ENCODE results near the gene CSH2. TPM values are rescaled to one million over a fixed set of nuclear protein-coding genes. Genes with fewer than 3 reads are reported as not detected.
"Not testable (repeated sequence)": the region's sequence is repeated elsewhere in the genome, so short reads cannot be mapped to it uniquely, and the experiment has no call there.

CSH2 gene
- total and polyA plus RNA-seq, 5 experiments from 2014 or later, result not detected

- POLR2A ChIA-PET, result interaction anchor here (0.6 to 15.6 kb wide), 17 partner anchors 10 to 1190 kb away, joined by 3 to 205 read pairs (median 4); partner anchors contain the start of genes CCDC47, DDX42, FTSJ3 and ICAM2
- Mint-ChIP-seq H3K4me3 (peak overlapping the region; percentile 81 to 91 (median 88)), H3K27ac (peak overlapping the region; percentile 84 to 97 (median 92)), H3K4me1 (peaks cover 28 to 51% (median 50%) of the 10 kb centered on the region in 4 donors), H3K9me3 (peaks cover 0 to 3% (median 0%) of the 10 kb centered on the region in 9 donors), H3K27me3 (no peaks in the 10 kb centered on the region), H3K36me3 (peaks cover 0 to 3% (median 0%) of the 10 kb centered on the region in 3 donors)
- ATAC-seq, result no peak
- no peak for DNase-seq
Observed at GRCh38 chr17:63843910-63844677, 29.4 kb downstream of the CSH2 start.

GRCh38 chr17:63843387-63843888, 30.0 kb downstream of the CSH2 start:
- H3K36me3 Mint-ChIP-seq, H3K27me3 Mint-ChIP-seq, H3K9me3 Mint-ChIP-seq: not testable (repeated sequence)
- H3K27ac Mint-ChIP-seq, result peak overlapping the region; percentile 84 to 97 (median 92)
- peak; percentile 8 for ATAC-seq
- peak in 7 of 10 donors; percentile 16 to 43 (median 31) for DNase-seq
- H3K4me3 Mint-ChIP-seq, result peak overlapping the region; percentile 81 to 91 (median 88)
- POLR2A ChIA-PET, result interaction anchor here (0.6 to 15.6 kb wide), 19 partner anchors 10 to 1191 kb away, joined by 3 to 205 read pairs (median 4); partner anchors contain the start of genes CCDC47, CEP95, DDX42 and FTSJ3
- peaks cover 27 to 52% (median 52%) of the 10 kb centered on the region in 4 donors for H3K4me1 Mint-ChIP-seq

GRCh38 chr17:63842540-63843386, 30.7 kb downstream of the CSH2 start, which contains the start of gene SMARCD2:
SMARCD2 (minus strand) TSS chr17:63842685; CDS start chr17:63842674, 11 bp downstream.
- DNase-seq (peak; percentile 94 to 99 (median 98)), ATAC-seq (peak; percentile 86 to 88)
- Mint-ChIP-seq H3K4me3 (peak within 1 kb of the TSS; percentile 90 to 98 (median 94)), H3K27me3 (no peaks in the 10 kb centered on the region), H3K36me3 (peaks cover 0 to 4% (median 0%) of the 10 kb centered on the region in 3 donors), H3K27ac (peak within 1 kb of the TSS; percentile 90 to 97 (median 94)), H3K9me3 (no peaks in the 10 kb centered on the region), H3K4me1 (peaks cover 24 to 52% (median 52%) of the 10 kb centered on the region in 4 donors)
- POLR2A ChIA-PET, result interaction anchor here (0.7 to 15.6 kb wide), 17 partner anchors 11 to 664 kb away, joined by 3 to 205 read pairs (median 4); partner anchors contain the start of genes CCDC47, CEP95, DDX42 and FTSJ3

GRCh38 chr17:63842173-63842539, 31.3 kb downstream of the CSH2 start:
- peak overlapping the region; percentile 88 to 96 (median 94) for H3K27ac Mint-ChIP-seq
- POLR2A ChIA-PET, result interaction anchor here (0.6 to 15.6 kb wide), 9 partner anchors 12 to 220 kb away, joined by 3 to 205 read pairs (median 5); partner anchors contain the start of genes CCDC47, DDX42, FTSJ3 and LIMD2
- no peaks in the 10 kb centered on the region for H3K27me3 Mint-ChIP-seq
- peaks cover 23 to 53% (median 51%) of the 10 kb centered on the region in 4 donors for H3K4me1 Mint-ChIP-seq
- H3K4me3 Mint-ChIP-seq, result peak overlapping the region; percentile 90 to 98 (median 94)
- ATAC-seq (peak in 1 of 2 donors; percentile 32), DNase-seq (peak in 3 of 10 donors; percentile 22 to 32 (median 23))
- peaks cover 0 to 6% (median 0%) of the 10 kb centered on the region in 3 donors for H3K36me3 Mint-ChIP-seq
- H3K9me3 Mint-ChIP-seq, result no peaks in the 10 kb centered on the region

- Mint-ChIP-seq H3K27ac (peak overlapping the region; percentile 88 to 96 (median 94)), H3K4me1 (peaks cover 25 to 59% (median 56%) of the 10 kb centered on the region in 4 donors), H3K4me3 (peak overlapping the region; percentile 90 to 98 (median 94)), H3K36me3 (peaks cover 0 to 12% (median 0%) of the 10 kb centered on the region in 3 donors), H3K27me3 (no peaks in the 10 kb centered on the region), H3K9me3 (no peaks in the 10 kb centered on the region)
- POLR2A ChIA-PET, result interaction anchor here (0.5 to 15.6 kb wide), 10 partner anchors 11 to 460 kb away, joined by 3 to 205 read pairs (median 5); partner anchors contain the start of genes CCDC47, DDX42, FTSJ3 and LIMD2
- no peak for DNase-seq
- ATAC-seq, result no peak
Observed at GRCh38 chr17:63841350-63842172, 31.9 kb downstream of the CSH2 start.

GRCh38 chr17:63840591-63841349, 32.7 kb downstream of the CSH2 start:
- DNase-seq, result no peak
- H3K4me1 Mint-ChIP-seq, result peaks cover 24 to 60% (median 57%) of the 10 kb centered on the region in 4 donors
- POLR2A ChIA-PET, result interaction anchor here (0.5 to 15.6 kb wide), 8 partner anchors 11 to 460 kb away, joined by 3 to 205 read pairs (median 5); partner anchors contain the start of genes CCDC47, DDX42, ERN1 and FTSJ3

GRCh38 chr17:63838631-63839171, 34.8 kb downstream of the CSH2 start:
- ATAC-seq, result no peak
- H3K27ac Mint-ChIP-seq, result peak overlapping the region; percentile 45 to 91 (median 83)
- POLR2A ChIA-PET, result interaction anchor here (0.7 to 15.6 kb wide), 6 partner anchors 8 to 230 kb away, joined by 4 to 205 read pairs (median 16); partner anchors contain the start of genes CCDC47, DDX42, FTSJ3 and LIMD2
- no peaks in the 10 kb centered on the region for H3K27me3 Mint-ChIP-seq
- no peaks in the 10 kb centered on the region for H3K9me3 Mint-ChIP-seq
- H3K4me3 Mint-ChIP-seq, result peak overlapping the region; percentile 39 to 95 (median 66)
- peaks cover 0 to 37% (median 3%) of the 10 kb centered on the region in 3 donors for H3K36me3 Mint-ChIP-seq
- DNase-seq, result no peak
- H3K4me1 Mint-ChIP-seq, result peaks cover 26 to 71% (median 65%) of the 10 kb centered on the region in 4 donors

More at GRCh38 chr17:63840591-63841349, 32.7 kb downstream of the CSH2 start:
- Mint-ChIP-seq H3K4me3 (peak overlapping the region; percentile 90 to 98 (median 94)), H3K27ac (peak overlapping the region; percentile 88 to 96 (median 94)), H3K36me3 (peaks cover 0 to 18% (median 0%) of the 10 kb centered on the region in 3 donors), H3K9me3 (no peaks in the 10 kb centered on the region), H3K27me3 (no peaks in the 10 kb centered on the region)
- ATAC-seq, result no peak

- POLR2A ChIA-PET, result interaction anchor here (2.1 to 15.6 kb wide), 4 partner anchors 8 to 139 kb away, joined by 10 to 205 read pairs (median 100); partner anchors contain the start of genes CCDC47, DDX42, FTSJ3 and LIMD2
- Mint-ChIP-seq H3K4me3 (peak overlapping the region in 7 of 10 donors; percentile 14 to 66 (median 34)), H3K27me3 (no peaks in the 10 kb centered on the region), H3K36me3 (peaks cover 0 to 43% (median 3%) of the 10 kb centered on the region in 3 donors), H3K27ac (peak overlapping the region in 7 of 10 donors; percentile 25 to 80 (median 59)), H3K9me3 (no peaks in the 10 kb centered on the region), H3K4me1 (peaks cover 24 to 70% (median 62%) of the 10 kb centered on the region in 4 donors)
- no peak for ATAC-seq
- no peak for DNase-seq
Observed at GRCh38 chr17:63837962-63838600, 35.4 kb downstream of the CSH2 start.

GRCh38 chr17:63837480-63837879, 36.0 kb downstream of the CSH2 start:
- POLR2A ChIA-PET, result interaction anchor here (2.1 to 15.6 kb wide), 3 partner anchors 7 to 139 kb away, joined by 10 to 205 read pairs (median 177); partner anchors contain the start of genes FTSJ3, LIMD2 and PSMC5
- H3K27ac Mint-ChIP-seq, result peak overlapping the region in 5 of 10 donors; percentile 10 to 80 (median 59)
- no peak for ATAC-seq
- peak overlapping the region in 1 of 10 donors; percentile 56 for H3K4me3 Mint-ChIP-seq
- no peaks in the 10 kb centered on the region for H3K9me3 Mint-ChIP-seq
- H3K4me1 Mint-ChIP-seq, result peaks cover 24 to 71% (median 64%) of the 10 kb centered on the region in 4 donors
- H3K27me3 Mint-ChIP-seq, result no peaks in the 10 kb centered on the region
- DNase-seq, result no peak
- H3K36me3 Mint-ChIP-seq, result peaks cover 0 to 49% (median 5%) of the 10 kb centered on the region in 3 donors

Measured in naive thymus-derived CD8-positive, alpha-beta T cell (primary cell).